Stomach (tissue), 9 donors: ENCODE data around the gene PRDM16. TPM values are rescaled to one million over a fixed set of nuclear protein-coding genes. Genes with fewer than 3 reads are reported as not detected.
A peak's percentile ranks its signal among the peaks of the same experiment; 100 is the strongest.

Experiments
- DNase-seq, 2 donors: peaks; one replicate each; pipeline versions ENCODE4 v3.0.0 to v3.0.0-alpha.2; 2013 to 2019
- H3K27ac ChIP-seq, 5 donors: fragments of 200-600 bp in 4 of 5; sonication (generic) in 4 of 5; one replicate each; pipeline ENCODE4 v1.5.1; 2013 to 2019; ENCODE audit warnings: mild to moderate bottlenecking in 1 of 5, moderate library complexity in 1 of 5
- H3K27me3 ChIP-seq, 3 donors: fragments of 200-600 bp; sonication (generic); one replicate each; pipeline ENCODE4 v1.5.1; 2017 to 2019; ENCODE audit warnings: mixed run types in 1 of 3
- H3K36me3 ChIP-seq, 4 donors: fragments of 200-600 bp; sonication (generic); 1 replicate in 3 of 4; 2 replicates in 1 of 4; pipeline ENCODE4 v1.5.1; 2016 to 2019
- H3K4me1 ChIP-seq, 4 donors: fragments of 200-600 bp; sonication (generic); one replicate each; pipeline ENCODE4 v1.5.1; 2016 to 2019
- H3K4me3 ChIP-seq, 4 donors: fragments of 200-600 bp; sonication (generic) in 3 of 4; one replicate each; pipeline ENCODE4 v1.5.1; 2016 to 2019; ENCODE audit warnings: mild to moderate bottlenecking in 1 of 4
- H3K9me3 ChIP-seq, 4 donors: fragments of 200-600 bp; sonication (generic); one replicate each; pipeline ENCODE4 v1.5.1; 2016 to 2019
- EP300 ChIP-seq: sonication (generic); formaldehyde crosslinking; IDR thresholded peaks from one replicate; pipeline ENCODE4 v1.6.1; 2017; ENCODE audit warnings: antibody characterized with exemption
- POLR2A ChIP-seq, 4 donors: fragments of 450-650 bp; IDR thresholded peaks; one replicate each; pipeline ENCODE4 v1.6.1; 2016; ENCODE audit warnings: antibody characterized with exemption in 4 of 4, control low read depth in 2 of 4, mild to moderate bottlenecking in 1 of 4, moderate library complexity in 1 of 4
- POLR2AphosphoS5 ChIP-seq, 3 donors: sonication (generic); formaldehyde crosslinking; IDR thresholded peaks; one replicate each; pipeline ENCODE4 v1.6.1; 2016; ENCODE audit warnings: antibody characterized with exemption in 3 of 3
- WGBS, 5 donors: extraction: QIAGEN DNeasy Blood & Tissue Kit in 3 of 5; methylation state at CpG; one replicate each; pipeline versions ENCODE4 v1.1.5 to v1.1.7; 2013 to 2018; 5-methylcytosine and 5-hydroxymethylcytosine counted together
- intact Hi-C: fragments of 100-400 bp; cut with DNase I; formaldehyde crosslinking; loops from one replicate; pipeline ENCODE4 v1.15.1; 2023; ENCODE audit warnings: low total_unique reads
- polyA plus RNA-seq, 3 donors: library from polyadenylated mRNA; stranded (reverse); fragments of 200-250 nt; gene quantifications; one replicate each; pipeline ENCODE4 v1.2.3, GENCODE V29; 2013
- total RNA-seq, 5 donors: library from RNA; depleted of rRNA; stranded (reverse); fragments of >200 nt; gene quantifications; one replicate each; pipeline versions ENCODE4 v1.1.0 to v1.2.3, GENCODE V29; 2014 to 2016
- TF ChIP-seq, protein P1 (sequence below), 7 experiments: fragments of 450-650 bp in 4 of 7; fragments of 200-600 bp in 3 of 7; sonication (generic) in 3 of 7; IDR thresholded peaks; one replicate each; pipeline ENCODE4 v1.5.1; 2016 to 2019; ENCODE audit warnings: antibody characterized with exemption in 7 of 7, control low read depth in 2 of 7, mild to moderate bottlenecking in 1 of 7
- donor health status: healthy with polysubstance abuse.
- donor health status: Bipolar disorder and iron deficiency.
- donor health status: healthy.

Gene PRDM16
- total and polyA plus RNA-seq, 8 donors = 0.29 to 222 (median 15.8) TPM

GRCh38 chr1:3078871-3079270, 9.9 kb downstream of the PRDM16 start:
- no peaks in the 10 kb centered on the region for H3K36me3 ChIP-seq
- intact Hi-C loops = no loop called here
- TF ChIP-seq EP300 = no peak
- TF ChIP-seq POLR2A (IDR thresholded peaks at IDR 0.05) = no peak
- no peak for TF ChIP-seq POLR2AphosphoS5 (IDR thresholded peaks at IDR 0.05)
- TF ChIP-seq, protein P1, sequence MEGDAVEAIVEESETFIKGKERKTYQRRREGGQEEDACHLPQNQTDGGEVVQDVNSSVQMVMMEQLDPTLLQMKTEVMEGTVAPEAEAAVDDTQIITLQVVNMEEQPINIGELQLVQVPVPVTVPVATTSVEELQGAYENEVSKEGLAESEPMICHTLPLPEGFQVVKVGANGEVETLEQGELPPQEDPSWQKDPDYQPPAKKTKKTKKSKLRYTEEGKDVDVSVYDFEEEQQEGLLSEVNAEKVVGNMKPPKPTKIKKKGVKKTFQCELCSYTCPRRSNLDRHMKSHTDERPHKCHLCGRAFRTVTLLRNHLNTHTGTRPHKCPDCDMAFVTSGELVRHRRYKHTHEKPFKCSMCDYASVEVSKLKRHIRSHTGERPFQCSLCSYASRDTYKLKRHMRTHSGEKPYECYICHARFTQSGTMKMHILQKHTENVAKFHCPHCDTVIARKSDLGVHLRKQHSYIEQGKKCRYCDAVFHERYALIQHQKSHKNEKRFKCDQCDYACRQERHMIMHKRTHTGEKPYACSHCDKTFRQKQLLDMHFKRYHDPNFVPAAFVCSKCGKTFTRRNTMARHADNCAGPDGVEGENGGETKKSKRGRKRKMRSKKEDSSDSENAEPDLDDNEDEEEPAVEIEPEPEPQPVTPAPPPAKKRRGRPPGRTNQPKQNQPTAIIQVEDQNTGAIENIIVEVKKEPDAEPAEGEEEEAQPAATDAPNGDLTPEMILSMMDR (IDR thresholded peaks at IDR 0.05) = no peak
- 29 to 75% (median 38%) methylated on average over 7 to 24 of the region's 24 CpGs for WGBS, 5 donors
- no peak for DNase-seq
- peak overlapping the region in 1 of 4 donors; percentile 6 for H3K4me3 ChIP-seq
- H3K9me3 ChIP-seq = no peaks in the 10 kb centered on the region
- peak overlapping the region; percentile 58 to 94 (median 74) for H3K27ac ChIP-seq
- H3K27me3 ChIP-seq = peaks cover 0 to 52% (median 3%) of the 10 kb centered on the region in 3 donors
- H3K4me1 ChIP-seq = peaks cover 44 to 65% (median 56%) of the 10 kb centered on the region in 4 donors

DNA sequence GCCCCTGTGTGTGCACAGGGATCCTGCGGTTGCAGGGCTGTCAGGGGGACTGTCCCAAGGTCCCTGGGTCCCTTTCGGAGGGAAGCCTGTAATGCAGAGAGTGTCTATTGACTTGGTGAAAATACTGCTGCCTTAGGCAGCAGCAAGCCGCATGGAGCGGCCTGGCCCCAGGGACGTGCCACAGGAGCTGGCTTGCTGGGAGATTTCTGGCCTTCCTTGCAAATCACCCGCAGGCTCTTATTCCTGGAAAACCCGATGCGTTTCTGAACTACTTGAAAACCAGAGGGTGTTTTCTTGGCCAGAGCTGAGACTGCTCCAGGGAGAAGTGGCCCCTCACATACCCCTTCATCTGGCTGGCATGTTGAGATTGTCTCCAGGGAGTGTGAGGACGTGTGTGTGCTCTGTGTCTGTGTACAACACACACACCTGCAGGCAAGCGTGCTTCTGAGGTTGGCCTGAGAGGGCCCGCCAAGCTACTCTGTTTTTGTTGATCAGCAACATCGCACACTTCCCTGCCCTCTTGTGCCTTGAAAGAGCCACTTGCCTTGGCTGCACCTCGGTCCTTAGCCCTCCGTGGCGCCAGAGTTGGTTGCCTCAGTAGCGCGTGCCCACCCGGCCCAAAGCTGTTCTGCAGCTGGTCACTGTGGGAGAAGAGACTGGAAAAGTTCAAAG, 10.5 kb downstream of the PRDM16 start:
- Histone ChIP-seq H3K27me3 (peaks cover 0 to 45% (median 0%) of the 10 kb centered on the region in 3 donors), H3K4me1 (peaks cover 39 to 65% (median 50%) of the 10 kb centered on the region in 4 donors), H3K4me3 (peak overlapping the region in 1 of 4 donors; percentile 6), H3K27ac (peak overlapping the region; percentile 58 to 94 (median 74)), H3K36me3 (no peaks in the 10 kb centered on the region), H3K9me3 (no peaks in the 10 kb centered on the region)
- intact Hi-C loops = no loop called here
- TF ChIP-seq EP300 = no peak
- no peak for TF ChIP-seq POLR2A (IDR thresholded peaks at IDR 0.05)
- TF ChIP-seq, protein P1 (IDR thresholded peaks at IDR 0.05) = no peak
- no peak for TF ChIP-seq POLR2AphosphoS5 (IDR thresholded peaks at IDR 0.05)
- 58 to 66% (median 61%) methylated on average over 14 to 18 of the region's 18 CpGs for WGBS, 5 donors
- DNase-seq = no peak

DNA sequence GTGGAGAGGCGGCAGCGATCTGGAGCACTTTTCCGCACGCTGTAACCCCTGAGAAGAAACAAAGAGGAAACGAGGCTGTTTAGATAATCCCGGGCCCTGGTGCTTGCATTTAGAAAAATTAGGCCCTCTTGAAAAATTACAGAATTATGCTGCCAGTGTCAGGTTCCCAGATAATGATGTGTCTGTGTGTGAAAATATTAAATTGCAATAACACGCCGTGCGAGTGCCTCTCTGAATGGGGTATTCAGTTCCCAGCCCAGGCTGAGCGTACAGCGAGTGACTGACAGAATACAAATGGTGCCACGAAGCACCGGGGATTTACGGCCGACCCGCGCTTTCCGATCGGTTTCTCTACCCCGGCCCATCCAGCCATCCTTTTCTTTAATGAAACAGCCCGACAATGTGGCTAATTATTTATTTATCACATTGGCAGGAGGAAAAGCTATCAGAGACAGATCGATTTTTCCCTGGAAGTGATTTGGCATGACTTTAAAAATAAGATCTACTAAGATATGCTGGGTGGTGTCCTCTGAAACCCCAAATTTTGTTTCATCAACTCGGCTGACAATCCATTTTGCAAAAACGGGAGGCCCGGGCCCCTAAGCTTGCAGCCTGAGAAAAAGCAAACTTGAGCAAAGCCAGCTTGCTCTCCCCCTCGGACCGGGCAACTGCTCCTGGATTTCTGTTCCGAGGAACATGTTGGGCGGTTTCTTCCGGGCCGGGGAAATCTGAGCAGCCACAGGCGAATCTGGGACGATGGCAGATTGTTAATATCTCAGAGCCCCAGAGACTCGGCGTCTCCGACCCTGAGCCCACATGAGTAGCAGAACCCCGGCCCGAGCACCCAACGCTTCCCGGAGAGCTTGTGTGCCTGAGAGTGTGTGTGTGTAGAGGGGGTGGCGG, 11.3 kb downstream of the PRDM16 start:
- TF ChIP-seq POLR2AphosphoS5 (IDR thresholded peaks at IDR 0.05) = no peak
- TF ChIP-seq POLR2A (IDR thresholded peaks at IDR 0.05) = no peak
- TF ChIP-seq EP300 = no peak
- TF ChIP-seq, protein P1 (IDR thresholded peaks at IDR 0.05) = no peak
- WGBS, 5 donors = 76 to 85% (median 82%) methylated on average over 40 to 41 of the region's 41 CpGs
- Histone ChIP-seq H3K4me1 (peaks cover 31 to 58% (median 47%) of the 10 kb centered on the region in 4 donors), H3K36me3 (no peaks in the 10 kb centered on the region), H3K27me3 (peaks cover 0 to 38% (median 0%) of the 10 kb centered on the region in 3 donors), H3K4me3 (no peak overlapping the region), H3K27ac (peak overlapping the region in 1 of 5 donors; percentile 93), H3K9me3 (no peaks in the 10 kb centered on the region)
- DNase-seq = no peak
- intact Hi-C loops = no loop called here

GRCh38 chr1:3081171-3081683, 12.2 kb downstream of the PRDM16 start:
- 85 to 91% (median 87%) methylated on average over 19 to 23 of the region's 23 CpGs for WGBS, 5 donors
- intact Hi-C loops = no loop called here
- Histone ChIP-seq H3K27me3 (peaks cover 0 to 28% (median 0%) of the 10 kb centered on the region in 3 donors), H3K4me3 (no peak overlapping the region), H3K27ac (no peak overlapping the region), H3K9me3 (no peaks in the 10 kb centered on the region), H3K36me3 (no peaks in the 10 kb centered on the region), H3K4me1 (peaks cover 24 to 51% (median 42%) of the 10 kb centered on the region in 4 donors)
- TF ChIP-seq EP300 (no peak), POLR2A (IDR thresholded peaks at IDR 0.05) (no peak), POLR2AphosphoS5 (IDR thresholded peaks at IDR 0.05) (no peak)
- TF ChIP-seq, protein P1 (IDR thresholded peaks at IDR 0.05) = no peak
- DNase-seq = no peak
